HG02973 (cell line): ENCODE data around the gene VCAN.

Experiments
- ATAC-seq: cut with Tn5 transposase; IDR thresholded peaks from one replicate; pipeline ENCODE4 v1.9.1; 2021; ENCODE audit warnings: moderate library complexity; ENCODE audit not compliant: unreplicated experiment

VCAN gene

GRCh38 chr5:83562071-83562606 lies 90.6 kb downstream of the VCAN start:
- no peak for ATAC-seq

- no peak for ATAC-seq
These were observed 91.4 kb downstream of the VCAN start for GRCh38 chr5:83562791-83563557.

GRCh38 chr5:83563631-83564030 lies 92.1 kb downstream of the VCAN start:
- ATAC-seq: no peak

- ATAC-seq: no peak
These were observed 92.7 kb downstream of the VCAN start for GRCh38 chr5:83564069-83564749.

GRCh38 chr5:83567741-83568140 lies 96.2 kb downstream of the VCAN start:
- no peak for ATAC-seq

- no peak for ATAC-seq
These were observed 96.6 kb downstream of the VCAN start for GRCh38 chr5:83568186-83568585.

- ATAC-seq: no peak
These were observed 99.4 kb downstream of the VCAN start for GRCh38 chr5:83570916-83571315.

- ATAC-seq: no peak
These were observed 100.7 kb downstream of the VCAN start for GRCh38 chr5:83572271-83572670.

- ATAC-seq: no peak
These were observed 104.8 kb downstream of the VCAN start for GRCh38 chr5:83576341-83576740.

- no peak for ATAC-seq
These were observed 105.6 kb downstream of the VCAN start for GRCh38 chr5:83577036-83577636.

GRCh38 chr5:83583859-83584258 lies 112.3 kb downstream of the VCAN start:
- no peak for ATAC-seq

GRCh38 chr5:83586874-83587776 lies 115.6 kb downstream of the VCAN start:
- no peak for ATAC-seq

GRCh38 chr5:83589786-83590185 lies 118.2 kb downstream of the VCAN start:
- ATAC-seq: no peak

GRCh38 chr5:83590966-83591365 lies 119.4 kb downstream of the VCAN start:
- ATAC-seq: no peak

- no peak for ATAC-seq
These were observed 123.7 kb downstream of the VCAN start for GRCh38 chr5:83595217-83595616.

- ATAC-seq: no peak
These were observed 136.6 kb downstream of the VCAN start for GRCh38 chr5:83608122-83608521.

GRCh38 chr5:83614841-83615240 lies 143.3 kb downstream of the VCAN start:
- no peak for ATAC-seq

- ATAC-seq: no peak
These were observed 156.8 kb downstream of the VCAN start for GRCh38 chr5:83628360-83628759.
